Fibroblast of mammary gland (primary cell): ENCODE measurements around the gene FTL.

Experiments
- DNase-seq: peaks from one replicate; pipeline ENCODE4 v3.0.0-alpha.2; 2010; ENCODE audit warnings: low read depth
- H3K4me3 ChIP-seq: 2 replicates; pipeline ENCODE4 v1.5.1; 2011; ENCODE audit warnings: low read depth, mild to moderate bottlenecking, low read length, moderate library complexity; ENCODE audit not compliant: control insufficient read depth
- CTCF ChIP-seq: conservative IDR thresholded peaks from 2 replicates; pipeline ENCODE4 v1.5.1; 2011; ENCODE audit warnings: low read depth, low read length, inconsistent platforms; ENCODE audit not compliant: control insufficient read depth, insufficient read depth

Gene FTL

DNA sequence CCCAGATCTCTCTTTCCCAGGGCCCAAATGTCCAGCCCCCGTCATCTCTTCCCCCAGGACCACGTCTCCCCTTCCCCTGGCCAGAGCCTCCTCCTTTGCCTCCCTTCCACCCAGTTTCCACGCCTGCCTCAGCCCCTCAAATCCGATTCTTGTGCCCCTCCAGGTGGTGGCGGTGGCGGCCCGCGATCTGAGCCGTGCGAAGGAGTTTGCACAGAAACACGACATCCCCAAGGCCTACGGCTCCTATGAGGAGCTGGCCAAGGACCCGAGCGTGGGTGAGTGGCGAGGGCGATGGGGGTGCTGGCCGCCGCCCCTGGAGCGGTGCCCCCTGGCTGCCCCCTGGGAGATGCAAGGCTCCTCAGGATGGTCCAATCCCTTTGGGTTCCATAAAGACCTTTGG, 30.3 kb upstream of the FTL start:
- TF ChIP-seq CTCF = no peak
- DNase-seq = no peak
- no peak overlapping the region for H3K4me3 ChIP-seq

DNA sequence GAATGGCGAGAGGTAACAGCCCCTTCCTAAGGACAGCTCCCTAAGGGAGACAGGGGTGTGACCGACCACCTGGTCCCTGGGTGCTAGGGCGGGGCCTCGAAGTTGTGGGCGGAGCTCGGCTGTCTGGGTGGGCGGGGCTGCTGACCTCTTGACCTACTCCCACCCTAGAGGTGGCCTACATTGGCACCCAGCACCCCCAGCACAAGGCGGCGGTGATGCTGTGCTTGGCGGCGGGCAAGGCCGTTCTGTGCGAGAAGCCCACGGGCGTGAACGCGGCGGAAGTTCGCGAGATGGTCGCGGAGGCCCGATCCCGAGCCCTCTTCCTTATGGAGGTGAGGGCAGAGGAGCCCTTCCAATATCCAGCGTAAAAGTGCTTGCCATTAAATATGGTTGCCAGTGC, 29.2 kb upstream of the FTL start:
- no peak overlapping the region for H3K4me3 ChIP-seq
- TF ChIP-seq CTCF = no peak
- DNase-seq = no peak

DNA sequence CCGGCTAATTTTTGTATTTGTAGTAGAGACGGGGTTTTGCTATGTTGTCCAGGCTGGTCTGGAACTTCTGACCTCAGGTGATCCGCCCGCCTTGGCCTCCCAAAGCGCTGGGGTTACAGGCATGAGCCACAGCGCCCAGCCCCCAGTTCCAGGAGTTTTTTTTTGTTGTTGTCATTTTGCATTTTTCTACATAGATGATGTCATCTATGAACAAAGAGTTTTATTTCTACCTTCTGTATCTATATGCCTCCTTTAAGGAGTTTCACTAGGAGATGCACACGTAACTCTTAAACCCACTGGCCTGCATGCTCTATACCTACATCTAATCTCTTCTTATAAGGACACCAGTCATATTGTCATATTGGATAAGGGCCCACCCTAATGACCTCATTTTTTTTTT, 26.9 kb upstream of the FTL start:
- DNase-seq = no peak
- TF ChIP-seq CTCF = no peak

GRCh38 chr19:48940902-48941301, 24.2 kb upstream of the FTL start:
- TF ChIP-seq CTCF = no peak
- DNase-seq = no peak
- no peak overlapping the region for H3K4me3 ChIP-seq

More for the DNA sequence above, 26.9 kb upstream of the FTL start:
- H3K4me3 ChIP-seq = no peak overlapping the region

DNA sequence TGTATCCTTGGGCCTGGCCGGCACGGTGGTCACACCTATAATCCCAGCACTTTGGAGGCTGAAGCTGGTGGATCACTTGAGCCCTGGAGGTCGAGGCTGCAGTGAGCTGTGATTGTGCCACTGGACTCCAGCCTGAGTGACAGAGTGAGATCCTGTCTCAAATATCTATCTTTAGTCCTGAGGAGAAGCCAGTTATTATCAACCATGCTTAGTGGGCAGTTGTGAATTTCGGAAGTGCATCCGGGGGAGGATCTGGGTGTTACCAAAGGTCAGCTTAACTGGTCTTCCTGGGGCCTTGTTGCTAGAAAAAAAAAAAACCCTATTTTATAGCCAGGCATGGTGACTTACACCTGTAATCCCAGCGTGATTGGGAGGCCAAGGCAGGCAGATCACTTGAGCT, 22.0 kb upstream of the FTL start:
- no peak for TF ChIP-seq CTCF
- no peak for DNase-seq
- H3K4me3 ChIP-seq = no peak overlapping the region

- no peak overlapping the region for H3K4me3 ChIP-seq
- no peak for TF ChIP-seq CTCF
Observed at GRCh38 chr19:48945415-48945814, 19.7 kb upstream of the FTL start.

GRCh38 chr19:48945817-48946216, 19.3 kb upstream of the FTL start:
- DNase-seq = no peak
- no peak overlapping the region for H3K4me3 ChIP-seq
- no peak for TF ChIP-seq CTCF

More at GRCh38 chr19:48945415-48945814, 19.7 kb upstream of the FTL start:
- no peak for DNase-seq
